Measurements from ENCODE around the gene PUS3.

- TF ChIP-seq CTCF (conservative IDR thresholded peaks at IDR 0.05) (no peak), EZH2 (IDR thresholded peaks at IDR 0.05; ENCODE audit: low read depth) (no peak)
These were observed 38.2 kb upstream of the PUS3 start for GRCh38 chr11:125941267-125941618.
